Esophagus muscularis mucosa (tissue), 3 donors: Measurements from ENCODE around the gene FAM181A.

ENCODE experiments used
- CTCF ChIP-seq, 3 experiments: fragments of 200-600 bp in 2 of 3; fragments of 450-650 bp in 1 of 3; sonication (generic) in 2 of 3; IDR thresholded peaks; one replicate each; pipeline ENCODE4 v1.5.1; 2017 to 2019; ENCODE audit warnings: antibody characterized with exemption in 3 of 3, mild to moderate bottlenecking in 2 of 3, moderate library complexity in 1 of 3
- POLR2A ChIP-seq: fragments of 450-650 bp; IDR thresholded peaks from one replicate; pipeline ENCODE4 v1.6.1; 2017; ENCODE audit warnings: antibody characterized with exemption, moderate library complexity, mild to moderate bottlenecking, low read depth

- TF ChIP-seq CTCF (IDR thresholded peaks at IDR 0.05) (no peak), POLR2A (no peak)
These were observed 44.5 kb downstream of the FAM181A start for GRCh38 chr14:93971635-93972027.
